ENCODE measurements around the gene HNRNPA3. TPM values are rescaled to one million over a fixed set of nuclear protein-coding genes. Genes with fewer than 3 reads are reported as not detected.

HNRNPA3 gene
- polyA plus RNA-seq, 3 donors, result 26.5 to 71.7 (median 43.0) TPM

- peak overlapping the region in 6 of 7 donors; percentile 63 to 94 (median 74) for H3K27ac Mint-ChIP-seq
Measured at GRCh38 chr2:177254433-177255226, 42.0 kb downstream of the HNRNPA3 start.

GRCh38 chr2:177255227-177255601 is 42.6 kb downstream of the HNRNPA3 start:
- DNase-seq, result peak in 1 of 3 donors; percentile 2
- H3K4me1 ChIP-seq (ENCODE audit: control insufficient read depth in 1 of 2, insufficient read depth in 2 of 2, low read length in 2 of 2), result peaks cover 49 to 82% of the 10 kb centered on the region in 2 donors
- no CpG with 5 or more reads among the region's 2 CpGs for whole genome bisulfite sequencing (ENCODE audit: insufficient coverage)
- H3K36me3 Mint-ChIP-seq, result peaks cover 21 to 32% of the 10 kb centered on the region in 2 donors
- peaks cover 0 to 6% (median 0%) of the 10 kb centered on the region in 7 donors for H3K9me3 Mint-ChIP-seq
- peak overlapping the region in 1 of 2 donors; percentile 49 for H3K27ac ChIP-seq (ENCODE audit: low read depth in 1 of 2, low read length in 2 of 2)
- no peaks in the 10 kb centered on the region for H3K27me3 Mint-ChIP-seq (ENCODE audit: low read depth in 3 of 3)
- no peak overlapping the region for H2AFZ ChIP-seq (ENCODE audit: insufficient read depth, low read depth, low read length, poor library complexity, severe bottlenecking)
- TF ChIP-seq CTCF (IDR thresholded peaks at IDR 0.05), result no peak
- H3K4me3 Mint-ChIP-seq, result no peak overlapping the region
- H3K9me3 ChIP-seq (replicated peaks in 1 of 2; ENCODE audit: control insufficient read depth in 1 of 2, insufficient read depth in 1 of 2, low read length in 2 of 2), result no peaks in the 10 kb centered on the region
- H3K79me2 ChIP-seq (ENCODE audit: insufficient read depth, low read length), result peaks cover 100% of the 10 kb centered on the region
- no peak overlapping the region for H3K4me3 ChIP-seq (replicated peaks in 1 of 3; ENCODE audit: low read depth in 2 of 3, low read length in 3 of 3)
- H3K4me2 ChIP-seq (replicated peaks; ENCODE audit: extremely low read depth, low read length, poor library complexity, severe bottlenecking), result no peak overlapping the region
- H3K4me1 Mint-ChIP-seq, result peaks cover 80% of the 10 kb centered on the region
- H3K27ac Mint-ChIP-seq, result peak overlapping the region; percentile 23 to 94 (median 63)
- no peak overlapping the region for H3K9ac ChIP-seq (ENCODE audit: insufficient read depth, low read length, poor library complexity, severe bottlenecking)
- H3K36me3 ChIP-seq (replicated peaks in 1 of 2; ENCODE audit: control insufficient read depth in 1 of 2, insufficient read depth in 2 of 2, low read length in 2 of 2), result peaks cover 0 to 26% of the 10 kb centered on the region in 2 donors
- H3K27me3 ChIP-seq (ENCODE audit: control insufficient read depth in 2 of 2, insufficient read depth in 2 of 2, low read length in 2 of 2), result no peaks in the 10 kb centered on the region
- peaks cover 95% of the 10 kb centered on the region for H4K20me1 ChIP-seq (ENCODE audit: insufficient read depth, low read length)
- intact Hi-C loops (cut with micrococcal nuclease), result no loop called here

More at GRCh38 chr2:177254433-177255226, 42.0 kb downstream of the HNRNPA3 start:
- H3K9me3 ChIP-seq (replicated peaks in 1 of 2; ENCODE audit: control insufficient read depth in 1 of 2, insufficient read depth in 1 of 2, low read length in 2 of 2), result no peaks in the 10 kb centered on the region
- H2AFZ ChIP-seq (ENCODE audit: insufficient read depth, low read depth, low read length, poor library complexity, severe bottlenecking), result no peak overlapping the region
- H4K20me1 ChIP-seq (ENCODE audit: insufficient read depth, low read length), result peaks cover 93% of the 10 kb centered on the region
- Mint-ChIP-seq H3K4me1 (peaks cover 76% of the 10 kb centered on the region), H3K36me3 (peaks cover 21 to 32% of the 10 kb centered on the region in 2 donors), H3K27me3 (ENCODE audit: low read depth in 3 of 3) (no peaks in the 10 kb centered on the region), H3K9me3 (peaks cover 0 to 6% (median 0%) of the 10 kb centered on the region in 7 donors), H3K4me3 (no peak overlapping the region)
- peaks cover 100% of the 10 kb centered on the region for H3K79me2 ChIP-seq (ENCODE audit: insufficient read depth, low read length)
- peaks cover 47 to 76% of the 10 kb centered on the region in 2 donors for H3K4me1 ChIP-seq (ENCODE audit: control insufficient read depth in 1 of 2, insufficient read depth in 2 of 2, low read length in 2 of 2)
- TF ChIP-seq CTCF (IDR thresholded peaks at IDR 0.05), result peak; percentile 55
- intact Hi-C loops (cut with micrococcal nuclease), result no loop called here
- H3K9ac ChIP-seq (ENCODE audit: insufficient read depth, low read length, poor library complexity, severe bottlenecking), result no peak overlapping the region
- peak in 1 of 3 donors; percentile 33 for DNase-seq
- peaks cover 0 to 30% of the 10 kb centered on the region in 2 donors for H3K36me3 ChIP-seq (replicated peaks in 1 of 2; ENCODE audit: control insufficient read depth in 1 of 2, insufficient read depth in 2 of 2, low read length in 2 of 2)
- H3K27me3 ChIP-seq (ENCODE audit: control insufficient read depth in 2 of 2, insufficient read depth in 2 of 2, low read length in 2 of 2), result no peaks in the 10 kb centered on the region
- H3K4me2 ChIP-seq (replicated peaks; ENCODE audit: extremely low read depth, low read length, poor library complexity, severe bottlenecking), result no peak overlapping the region
- H3K4me3 ChIP-seq (replicated peaks in 1 of 3; ENCODE audit: low read depth in 2 of 3, low read length in 3 of 3), result no peak overlapping the region
- 93% methylated on average over 3 of the region's 11 CpGs for WGBS (ENCODE audit: insufficient coverage)
- peak overlapping the region in 1 of 2 donors; percentile 49 for H3K27ac ChIP-seq (ENCODE audit: low read depth in 1 of 2, low read length in 2 of 2)
